Left lung (tissue), 14 donors: ENCODE results near the gene LRRC37A3. TPM values are rescaled to one million over a fixed set of nuclear protein-coding genes. Genes with fewer than 3 reads are reported as not detected.
"Not testable (repeated sequence)": the region's sequence is repeated elsewhere in the genome, so short reads cannot be mapped to it uniquely, and the experiment has no call there.

ENCODE experiments used
- ATAC-seq: fragments of 200-7000 bp; cut with Tn5 transposase; one replicate; pipeline ENCODE4 v1.9.1; 2020; ENCODE audit warnings: moderate library complexity
- DNase-seq, 4 donors: peaks; one replicate each; pipeline ENCODE4 v3.0.0-alpha.2; 2013 to 2020
- H3K27ac ChIP-seq, 2 donors: fragments of 200-600 bp; sonication (generic) in 1 of 2; one replicate each; pipeline versions ENCODE4 v1.5.0 to v1.8.0; 2020 to 2021
- H3K27me3 ChIP-seq, 2 donors: fragments of 200-600 bp; sonication (generic) in 1 of 2; one replicate each; pipeline versions ENCODE4 v1.5.0 to v1.8.0; 2020 to 2021
- H3K36me3 ChIP-seq, 2 donors: fragments of 200-600 bp; sonication (generic) in 1 of 2; one replicate each; pipeline versions ENCODE4 v1.5.0 to v1.8.0; 2020 to 2021
- H3K4me1 ChIP-seq, 2 donors: fragments of 200-600 bp; one replicate each; pipeline ENCODE4 v1.8.0; 2021
- H3K4me3 ChIP-seq, 2 donors: fragments of 200-600 bp; sonication (generic) in 1 of 2; one replicate each; pipeline versions ENCODE4 v1.5.0 to v1.8.0; 2020 to 2021; ENCODE audit warnings: mild to moderate bottlenecking in 1 of 2
- H3K9me3 ChIP-seq, 2 donors: fragments of 200-600 bp; sonication (generic) in 1 of 2; one replicate each; pipeline versions ENCODE4 v1.5.0 to v1.8.0; 2020 to 2021
- CTCF ChIP-seq, 2 donors: fragments of 200-600 bp; sonication (generic) in 1 of 2; IDR thresholded peaks; one replicate each; pipeline versions ENCODE4 v1.5.0 to v1.8.0; 2021; ENCODE audit warnings: antibody characterized with exemption in 2 of 2
- intact Hi-C, 2 donors: fragments of 100-400 bp; cut with DNase I; formaldehyde crosslinking; loops; one replicate each; pipeline versions ENCODE4 v1.11.2 to v1.14.2; 2022
- long read RNA-seq, 12 donors: library from polyadenylated mRNA in 2 of 12; unstranded in 2 of 12; transcript quantifications; one replicate each; pipeline ENCODE4 v2.0.0 and lab custom pipeline, GENCODE V29; 2019 to 2026
- polyA plus RNA-seq, 6 donors: library from polyadenylated mRNA; unstranded; fragments of 120-200 nt; gene quantifications; one replicate each; pipeline ENCODE4 v1.2.1, GENCODE V29; 2013; ENCODE audit not compliant: insufficient read length in 6 of 6
- total RNA-seq, 2 donors: library from RNA; stranded (reverse); fragmentation: NEBNext Ultra II Directional; extraction: Animal tissue kit (Norgen Biotek cat#: 25700); gene quantifications; one replicate each; pipeline ENCODE4 v1.2.1, GENCODE V29; 2021
- donor health status: DM: no; HTN: yes; CAD: no.
- donor health status: DM: no; HTN: no; CAD: no.

The LRRC37A3 gene
- total RNA-seq (10 to 100 TPM in 1 of 2 donors, 1 to 10 TPM in 1; 9.8 to 14.1 TPM), polyA plus RNA-seq (10 to 100 TPM; 25.3 to 45.0 (median 31.0) TPM)
- long read RNA-seq, donor 1: 0 reads
- long read RNA-seq, donor 2, partial matches to known transcripts: 5 of 5 reads
- long read RNA-seq, donor 2, other reads (novel, unspliced or antisense): 0 of 5 reads
- long read RNA-seq, donor 3: 0 reads
- long read RNA-seq, donor 4, partial matches to known transcripts: 0 of 1 reads
- long read RNA-seq, donor 4, other reads (novel, unspliced or antisense): 1 of 1 reads
- long read RNA-seq, donor 5, partial matches to known transcripts: 0 of 4 reads
- long read RNA-seq, donor 5, other reads (novel, unspliced or antisense): 0 of 4 reads
- long read RNA-seq, donor 6: 0 reads
- long read RNA-seq, donor 7: 0 reads
- long read RNA-seq, donor 8, partial matches to known transcripts: 0 of 1 reads
- long read RNA-seq, donor 8, other reads (novel, unspliced or antisense): 0 of 1 reads
- long read RNA-seq, donor 9: 0 reads
- long read RNA-seq, donor 10: 0 reads
- long read RNA-seq, donor 11: 0 reads
- long read RNA-seq, donor 12, partial matches to known transcripts: 0 of 1 reads
- long read RNA-seq, donor 12, other reads (novel, unspliced or antisense): 0 of 1 reads

- DNase-seq: peak; percentile 96 to 100 (median 98)
- H3K36me3 ChIP-seq, intact Hi-C loops, H3K27me3 ChIP-seq, H3K9me3 ChIP-seq: not testable (repeated sequence)
- Histone ChIP-seq H3K4me3 (peak within 1 kb of the TSS; percentile 54 to 57), H3K4me1 (peaks cover 0 to 13% of the 10 kb centered on the region in 2 donors), H3K27ac (peak within 1 kb of the TSS; percentile 95)
- peak; percentile 100 for ATAC-seq
- peak; percentile 97 to 98 for TF ChIP-seq CTCF (IDR thresholded peaks at IDR 0.05)
Observed at GRCh38 chr17:64919289-64920025, at the start of gene LRRC37A3. TSS of gene LRRC37A3 (minus strand) at chr17:64919478. CDS start at chr17:64897257, 22,221 bp downstream.

- Histone ChIP-seq H3K27ac (peak overlapping the region; percentile 54 to 70), H3K4me1 (peaks cover 4 to 23% of the 10 kb centered on the region in 2 donors), H3K4me3 (peak overlapping the region; percentile 22 to 34)
- ATAC-seq: peak; percentile 97
- H3K27me3 ChIP-seq, H3K9me3 ChIP-seq, H3K36me3 ChIP-seq: not testable (repeated sequence)
- peak in 1 of 2 donors; percentile 19 for TF ChIP-seq CTCF (IDR thresholded peaks at IDR 0.05)
- intact Hi-C loops: loop anchor here in 1 of 2 donors (10.0 kb wide), 1 partner anchor 139 kb away; no protein-coding TSS in a partner anchor
- DNase-seq: peak in 3 of 4 donors; percentile 77 to 91 (median 81)
Observed at GRCh38 chr17:64965873-64966287, 46.6 kb upstream of the LRRC37A3 start.

GRCh38 chr17:64965256-64965872, 46.1 kb upstream of the LRRC37A3 start:
- not testable (repeated sequence) for H3K27me3 ChIP-seq, H3K36me3 ChIP-seq, ATAC-seq, H3K9me3 ChIP-seq, DNase-seq
- intact Hi-C loops: loop anchor here in 1 of 2 donors (10.0 kb wide), 1 partner anchor 139 kb away; no protein-coding TSS in a partner anchor
- Histone ChIP-seq H3K4me1 (peaks cover 4 to 23% of the 10 kb centered on the region in 2 donors), H3K27ac (peak overlapping the region; percentile 39 to 70), H3K4me3 (peak overlapping the region; percentile 22 to 34)

GRCh38 chr17:64964796-64965195, 45.5 kb upstream of the LRRC37A3 start:
- intact Hi-C loops: loop anchor here in 1 of 2 donors (10.0 kb wide), 1 partner anchor 140 kb away; no protein-coding TSS in a partner anchor
- no peak overlapping the region for H3K4me3 ChIP-seq
- ATAC-seq (no peak), DNase-seq (no peak)
- H3K4me1 ChIP-seq: peaks cover 4 to 23% of the 10 kb centered on the region in 2 donors
- no peak overlapping the region for H3K27ac ChIP-seq
- no peaks in the 10 kb centered on the region for H3K27me3 ChIP-seq
- no peaks in the 10 kb centered on the region for H3K36me3 ChIP-seq
- TF ChIP-seq CTCF (IDR thresholded peaks at IDR 0.05): no peak
- H3K9me3 ChIP-seq: no peaks in the 10 kb centered on the region

- DNase-seq, H3K36me3 ChIP-seq, H3K27me3 ChIP-seq, H3K4me3 ChIP-seq, H3K27ac ChIP-seq, H3K9me3 ChIP-seq, ATAC-seq: not testable (repeated sequence)
- peaks cover 4 to 17% of the 10 kb centered on the region in 2 donors for H3K4me1 ChIP-seq
- intact Hi-C loops: loop anchor here in 1 of 2 donors (10.0 kb wide), 1 partner anchor 141 kb away; no protein-coding TSS in a partner anchor
Observed at GRCh38 chr17:64963814-64964213, 44.5 kb upstream of the LRRC37A3 start.
